Measurements from ENCODE around the gene SPEF2. TPM values are rescaled to one million over a fixed set of nuclear protein-coding genes. Genes with fewer than 3 reads are reported as not detected.

Gene SPEF2
- total and polyA plus RNA-seq, 12 donors: 3.3 to 19.7 (median 7.9) TPM

DNA sequence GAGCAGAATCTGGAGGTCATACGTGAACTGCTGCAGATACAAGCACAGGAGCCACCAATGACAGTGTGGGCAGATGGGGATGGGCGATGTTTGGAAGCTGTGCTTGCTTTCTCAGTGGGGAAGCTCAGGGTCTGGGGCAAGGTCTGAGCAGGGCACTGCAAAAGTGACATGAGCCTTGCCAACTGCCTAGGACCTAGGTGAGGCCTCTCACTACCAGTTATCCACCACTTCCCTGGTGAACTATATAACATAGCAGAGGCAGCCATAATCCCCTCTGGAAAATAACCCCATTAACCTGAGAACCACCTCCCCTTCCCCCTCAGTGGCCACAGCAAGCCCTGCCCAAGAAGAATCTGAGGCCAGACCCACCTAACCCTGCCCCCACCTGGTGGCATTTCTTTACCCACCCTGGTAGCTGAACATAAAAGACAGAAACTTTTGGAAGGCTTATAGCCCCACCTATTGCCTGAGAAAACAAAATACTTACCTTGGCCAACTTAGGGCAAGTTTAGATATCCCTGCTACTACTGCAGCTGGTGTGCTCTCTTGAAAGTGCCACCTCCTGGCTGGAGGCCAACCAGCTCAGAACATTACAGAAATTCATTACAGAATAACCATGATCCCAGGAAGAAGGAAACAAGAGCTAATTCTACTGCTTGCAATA, 18.8 kb upstream of the SPEF2 start:
- intact Hi-C loops (cut with DNase I): no loop called here
- TF ChIP-seq, protein P1, sequence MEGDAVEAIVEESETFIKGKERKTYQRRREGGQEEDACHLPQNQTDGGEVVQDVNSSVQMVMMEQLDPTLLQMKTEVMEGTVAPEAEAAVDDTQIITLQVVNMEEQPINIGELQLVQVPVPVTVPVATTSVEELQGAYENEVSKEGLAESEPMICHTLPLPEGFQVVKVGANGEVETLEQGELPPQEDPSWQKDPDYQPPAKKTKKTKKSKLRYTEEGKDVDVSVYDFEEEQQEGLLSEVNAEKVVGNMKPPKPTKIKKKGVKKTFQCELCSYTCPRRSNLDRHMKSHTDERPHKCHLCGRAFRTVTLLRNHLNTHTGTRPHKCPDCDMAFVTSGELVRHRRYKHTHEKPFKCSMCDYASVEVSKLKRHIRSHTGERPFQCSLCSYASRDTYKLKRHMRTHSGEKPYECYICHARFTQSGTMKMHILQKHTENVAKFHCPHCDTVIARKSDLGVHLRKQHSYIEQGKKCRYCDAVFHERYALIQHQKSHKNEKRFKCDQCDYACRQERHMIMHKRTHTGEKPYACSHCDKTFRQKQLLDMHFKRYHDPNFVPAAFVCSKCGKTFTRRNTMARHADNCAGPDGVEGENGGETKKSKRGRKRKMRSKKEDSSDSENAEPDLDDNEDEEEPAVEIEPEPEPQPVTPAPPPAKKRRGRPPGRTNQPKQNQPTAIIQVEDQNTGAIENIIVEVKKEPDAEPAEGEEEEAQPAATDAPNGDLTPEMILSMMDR (IDR thresholded peaks at IDR 0.05): peak in 1 of 6 experiments; percentile 4
- no peak for TF ChIP-seq POLR2A (IDR thresholded peaks at IDR 0.05)
- H3K9me3 ChIP-seq (replicated peaks in 1 of 3): no peaks in the 10 kb centered on the region
- no peaks in the 10 kb centered on the region for H3K27me3 ChIP-seq
- H3K4me1 ChIP-seq (replicated peaks in 1 of 2): no peaks in the 10 kb centered on the region
- no peaks in the 10 kb centered on the region for H3K36me3 ChIP-seq (replicated peaks in 1 of 2)
- WGBS, 4 donors: 83 to 96% (median 89%) methylated on average over 2 of the region's 2 CpGs
- no peak for DNase-seq
- H3K27ac ChIP-seq: no peak overlapping the region
- H3K4me3 ChIP-seq: no peak overlapping the region

DNA sequence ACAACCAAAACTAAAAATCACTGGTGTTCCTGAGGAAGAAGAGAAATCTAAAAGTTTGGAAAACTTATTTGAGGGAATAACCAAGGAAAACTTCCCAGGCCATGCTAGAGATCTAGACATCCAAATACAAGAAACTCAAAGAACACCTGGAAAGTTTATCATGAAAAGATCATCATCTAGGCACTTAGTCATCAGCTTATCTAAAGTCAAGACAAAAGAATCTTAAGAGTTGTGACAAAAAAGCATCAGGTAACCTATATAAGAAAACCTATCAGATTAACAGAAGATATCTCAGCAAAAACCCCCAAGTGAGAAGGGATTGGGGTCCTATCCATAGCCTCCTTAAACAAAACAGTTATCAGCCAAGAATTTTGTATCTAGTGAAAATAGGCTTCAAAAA, 17.1 kb upstream of the SPEF2 start:
- Histone ChIP-seq H3K27ac (no peak overlapping the region), H3K9me3 (replicated peaks in 1 of 3) (no peaks in the 10 kb centered on the region), H3K4me1 (replicated peaks in 1 of 2) (no peaks in the 10 kb centered on the region), H3K27me3 (no peaks in the 10 kb centered on the region), H3K4me3 (no peak overlapping the region), H3K36me3 (replicated peaks in 1 of 2) (no peaks in the 10 kb centered on the region)
- intact Hi-C loops (cut with DNase I): no loop called here
- DNase-seq: no peak
- TF ChIP-seq, protein P1 (IDR thresholded peaks at IDR 0.05): no peak
- TF ChIP-seq POLR2A (IDR thresholded peaks at IDR 0.05): no peak

DNA sequence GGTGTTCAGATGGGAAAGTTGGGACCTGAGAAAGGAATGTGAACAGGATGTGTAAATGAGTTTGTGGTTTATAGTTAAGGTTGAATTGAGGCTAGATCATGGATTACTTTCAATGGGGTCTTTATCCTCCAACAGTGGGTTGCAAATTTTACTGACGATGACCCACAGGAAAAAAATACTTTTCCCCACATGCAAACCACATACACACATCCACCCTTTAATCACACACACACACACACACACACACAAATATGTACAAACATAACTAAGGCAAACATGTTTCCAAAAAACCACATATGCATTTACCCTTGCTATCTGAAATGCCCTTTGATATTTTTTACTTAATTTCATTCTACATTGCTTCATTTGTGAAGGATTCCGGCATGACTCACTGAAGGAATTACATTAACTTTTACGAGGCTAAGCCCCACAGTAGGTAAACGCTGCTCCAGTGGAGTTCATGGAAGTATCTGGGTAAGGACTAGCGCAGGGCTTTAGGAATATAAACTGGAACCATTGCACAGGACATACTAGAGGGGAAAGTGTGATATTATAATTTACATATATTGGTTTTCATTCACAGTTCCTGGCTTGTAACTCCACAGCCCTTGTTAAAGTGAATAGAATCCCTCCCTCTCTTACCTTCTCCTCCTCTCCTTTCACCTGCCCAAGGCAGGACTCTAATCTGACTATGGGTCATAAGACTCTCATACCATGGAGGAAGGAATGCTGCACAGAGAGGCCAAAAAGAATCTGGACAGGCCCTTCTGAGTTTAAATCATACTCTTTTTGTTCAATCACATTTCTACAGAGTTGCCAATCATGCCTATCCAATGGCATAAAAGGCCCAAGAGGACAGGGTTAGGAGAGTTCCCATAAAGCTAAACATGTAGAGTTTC, 8.5 kb upstream of the SPEF2 start:
- Histone ChIP-seq H3K9me3 (replicated peaks in 1 of 3) (no peaks in the 10 kb centered on the region), H3K36me3 (replicated peaks in 1 of 2) (no peaks in the 10 kb centered on the region), H3K4me3 (no peak overlapping the region), H3K27me3 (no peaks in the 10 kb centered on the region), H3K4me1 (replicated peaks in 1 of 2) (no peaks in the 10 kb centered on the region), H3K27ac (no peak overlapping the region)
- no peak for TF ChIP-seq POLR2A (IDR thresholded peaks at IDR 0.05)
- TF ChIP-seq, protein P1 (IDR thresholded peaks at IDR 0.05): no peak
- intact Hi-C loops (cut with DNase I): no loop called here
- DNase-seq: no peak
- 79 to 84% (median 81%) methylated on average over 5 of the region's 5 CpGs for WGBS, 4 donors

DNA sequence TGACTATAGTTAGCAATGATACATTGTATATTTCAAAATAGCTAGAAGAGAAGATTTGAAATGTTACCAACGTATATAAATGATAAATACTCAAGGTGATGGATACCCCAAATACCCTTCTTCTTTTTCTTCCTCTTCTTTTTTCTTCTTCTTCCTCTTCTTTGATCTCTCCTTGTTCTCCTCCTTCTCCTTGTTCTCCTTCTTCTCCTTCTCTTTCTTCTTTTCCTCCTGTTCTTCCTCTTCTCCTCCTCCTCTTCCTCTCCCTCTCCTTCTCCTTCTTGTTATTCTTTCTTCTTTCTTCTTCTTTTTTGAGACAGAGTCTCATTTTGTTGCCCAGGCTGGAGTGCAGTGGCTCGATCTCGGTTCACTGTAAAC, 616 bp upstream of the SPEF2 start:
- Histone ChIP-seq H3K4me1 (replicated peaks in 1 of 2) (no peaks in the 10 kb centered on the region), H3K36me3 (replicated peaks in 1 of 2) (no peaks in the 10 kb centered on the region), H3K4me3 (peak overlapping the region in 2 of 4 donors; percentile 74 to 82), H3K9me3 (replicated peaks in 1 of 3) (no peaks in the 10 kb centered on the region), H3K27me3 (no peaks in the 10 kb centered on the region), H3K27ac (no peak overlapping the region)
- TF ChIP-seq, protein P1 (IDR thresholded peaks at IDR 0.05): no peak
- no peak for TF ChIP-seq POLR2A (IDR thresholded peaks at IDR 0.05)
- intact Hi-C loops (cut with DNase I): loop anchor here in 1 of 2 donors (2.0 kb wide), 1 partner anchor 308 kb away; no protein-coding TSS in a partner anchor
- 43 to 53% (median 48%) methylated on average over 3 of the region's 3 CpGs for WGBS, 4 donors
- DNase-seq: no peak
